T47D (cell line): ENCODE measurements around the gene GPC5.
A peak's percentile ranks its signal among the peaks of the same experiment; 100 is the strongest.

Experiments used
- DNase-seq, 2 experiments: peaks; one replicate each; pipeline versions ENCODE4 v3.0.0 to v3.0.0-alpha.2; 2011 to 2012; ENCODE audit warnings: low read depth in 1 of 2, low spot score in 1 of 2
- JUND ChIP-seq: IDR thresholded peaks from 2 replicates; pipeline ENCODE4 v1.6.1; 2012; ENCODE audit warnings: low read depth
- in situ Hi-C: cut with HindIII; loops from 2 replicates; pipeline ENCODE4 v1.10.0; 2016; ENCODE audit warnings: low sequenced_read_pairs, low pct_unique_long_range_greater_than_20kb

Gene GPC5

DNA sequence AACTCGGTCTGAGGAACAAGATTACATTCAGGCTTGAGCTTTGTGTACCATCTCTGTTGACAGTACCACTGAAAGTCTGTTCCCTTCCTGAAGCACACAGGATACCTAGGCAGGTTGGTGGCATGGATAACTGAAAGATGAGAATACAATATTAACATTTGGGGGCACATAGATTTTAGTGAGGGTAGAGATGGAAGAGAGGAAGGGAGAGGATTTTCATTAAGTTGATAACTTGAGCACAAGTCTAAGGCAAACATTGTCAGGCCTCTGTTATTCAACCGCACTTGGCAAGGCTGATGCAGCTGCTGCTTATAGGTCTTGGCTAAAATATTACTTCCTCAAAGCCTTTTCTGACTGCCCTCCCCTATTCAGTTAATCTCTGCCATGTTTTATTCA lies 40.0 kb upstream of the GPC5 start:
- TF ChIP-seq JUND, result no peak
- in situ Hi-C loops, result no loop called here
- no peak for DNase-seq

DNA sequence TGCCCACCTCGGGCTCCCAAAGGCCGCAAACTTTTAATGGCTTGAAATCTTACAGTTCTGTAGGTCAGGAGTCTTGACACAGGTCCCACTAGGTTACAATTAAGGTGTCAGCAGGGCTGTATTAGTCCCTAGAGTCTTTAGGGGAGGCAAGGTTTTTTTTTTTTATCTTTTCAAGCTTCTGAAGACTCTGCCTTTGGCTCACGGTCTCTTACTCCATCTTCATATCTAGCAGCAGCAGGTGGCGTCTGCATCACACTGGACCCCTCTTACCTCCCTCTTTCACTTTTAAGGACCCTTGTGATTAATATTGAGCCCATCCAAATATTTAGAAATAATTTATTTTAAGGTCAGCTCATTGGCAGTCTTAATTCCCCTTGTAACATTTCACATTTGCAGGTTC lies 39.3 kb upstream of the GPC5 start:
- no peak for TF ChIP-seq JUND
- in situ Hi-C loops, result no loop called here
- no peak for DNase-seq

DNA sequence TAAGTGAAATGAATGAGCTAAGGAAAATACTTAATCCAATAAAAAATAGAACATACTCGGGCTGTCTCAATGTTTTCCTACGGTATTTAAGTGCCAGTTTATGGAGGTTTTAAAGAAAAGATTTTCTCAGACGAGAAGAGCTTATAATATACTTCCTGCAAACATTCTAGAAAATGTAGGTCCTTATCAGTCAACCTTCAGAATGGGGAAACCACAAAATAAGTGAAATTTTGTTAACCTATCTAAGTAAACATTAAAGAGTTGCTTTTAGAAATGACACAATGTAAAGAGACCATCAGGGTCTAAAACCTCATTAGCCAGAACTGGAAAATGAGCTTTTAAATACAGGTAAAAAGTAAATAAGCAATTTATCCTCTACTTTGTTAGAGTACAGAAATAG lies 38.8 kb upstream of the GPC5 start:
- no peak for TF ChIP-seq JUND
- no peak for DNase-seq
- in situ Hi-C loops, result no loop called here

DNA sequence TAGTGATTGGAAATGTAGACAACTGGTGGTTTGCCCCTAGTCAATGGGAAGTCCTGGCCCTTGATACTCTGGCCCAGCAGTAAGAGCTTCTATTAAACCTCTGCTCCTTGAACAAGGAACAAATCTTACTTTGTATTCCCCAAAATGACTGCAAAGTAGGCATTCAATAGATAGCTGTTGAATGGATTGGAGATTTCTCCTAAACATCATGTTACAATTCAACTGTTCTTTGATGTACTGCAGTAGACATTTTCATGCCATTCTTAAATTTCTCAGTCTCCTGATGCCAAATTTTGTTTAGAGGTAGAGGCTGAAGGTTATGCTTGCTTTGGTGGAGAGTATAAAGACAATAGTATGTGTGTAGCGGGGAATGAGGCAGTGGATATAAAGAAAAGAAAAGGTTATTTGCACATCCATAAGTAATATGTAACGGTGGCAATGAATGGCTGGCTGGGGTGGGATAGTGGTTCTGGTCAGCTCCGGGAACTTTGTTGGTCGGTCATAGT lies 38.1 kb upstream of the GPC5 start:
- no peak for DNase-seq
- in situ Hi-C loops, result no loop called here
- TF ChIP-seq JUND, result no peak

DNA sequence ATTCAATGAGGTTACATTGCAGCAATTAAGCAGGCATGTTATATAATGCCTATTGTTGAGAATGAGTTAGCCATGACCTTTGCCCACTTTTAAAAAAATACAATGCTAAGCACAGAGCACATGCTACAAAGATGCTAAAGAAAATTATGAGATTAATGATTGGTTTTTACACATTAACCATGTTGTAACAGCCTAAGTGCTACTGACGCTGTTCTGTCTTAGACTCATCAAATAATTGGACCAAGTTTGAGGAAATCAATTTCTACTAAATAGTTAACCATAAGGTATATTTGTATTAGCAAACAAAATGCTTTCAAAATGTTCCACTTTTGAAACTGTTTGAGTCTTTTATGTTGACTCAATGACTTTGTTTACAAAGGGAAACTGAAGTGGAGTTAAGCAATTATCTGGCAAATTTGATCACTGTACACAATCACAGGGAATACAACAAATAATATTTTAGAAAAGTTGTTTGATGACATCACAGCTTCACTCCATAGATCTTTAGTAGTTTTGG lies 36.6 kb upstream of the GPC5 start:
- in situ Hi-C loops, result no loop called here
- TF ChIP-seq JUND, result no peak
- no peak for DNase-seq

DNA sequence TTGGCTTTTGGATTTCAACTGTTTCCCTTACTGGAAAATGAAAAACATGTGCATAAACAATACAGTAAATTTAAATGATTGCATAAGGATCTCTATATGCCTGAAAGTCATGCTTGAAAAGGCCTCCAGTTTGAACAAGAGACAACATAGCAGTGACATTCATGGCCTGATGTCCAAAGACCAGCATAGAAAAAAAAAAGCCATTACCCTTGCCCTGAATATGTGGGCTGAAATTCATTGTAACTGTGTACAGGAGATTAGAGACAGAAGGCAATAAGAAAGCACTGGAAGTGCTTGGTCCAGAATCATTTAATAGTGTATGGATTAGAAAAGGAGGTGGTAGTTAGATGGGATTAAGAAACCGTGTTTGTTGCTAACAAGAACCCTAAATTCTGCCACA lies 35.5 kb upstream of the GPC5 start:
- DNase-seq, result no peak
- no peak for TF ChIP-seq JUND
- in situ Hi-C loops, result no loop called here

DNA sequence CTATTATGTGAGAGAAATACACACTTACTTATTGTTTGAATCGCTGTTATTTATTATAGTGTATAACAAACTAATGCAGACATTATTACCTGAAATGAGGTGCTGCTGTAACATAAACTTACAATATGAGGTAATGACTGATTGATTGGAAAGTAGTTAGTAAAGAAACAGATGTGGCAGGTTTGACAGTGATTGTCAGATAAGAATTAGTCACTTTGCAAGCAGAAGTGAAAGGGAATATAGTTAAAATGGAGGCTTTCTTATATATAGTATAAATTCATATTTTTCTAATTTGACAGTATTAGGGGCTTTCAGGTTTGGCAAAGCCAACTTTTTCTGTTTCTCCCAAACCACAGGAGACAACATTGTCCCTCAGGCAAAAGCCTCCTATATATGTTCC lies 30.3 kb upstream of the GPC5 start:
- no peak for DNase-seq
- in situ Hi-C loops, result no loop called here
- no peak for TF ChIP-seq JUND

DNA sequence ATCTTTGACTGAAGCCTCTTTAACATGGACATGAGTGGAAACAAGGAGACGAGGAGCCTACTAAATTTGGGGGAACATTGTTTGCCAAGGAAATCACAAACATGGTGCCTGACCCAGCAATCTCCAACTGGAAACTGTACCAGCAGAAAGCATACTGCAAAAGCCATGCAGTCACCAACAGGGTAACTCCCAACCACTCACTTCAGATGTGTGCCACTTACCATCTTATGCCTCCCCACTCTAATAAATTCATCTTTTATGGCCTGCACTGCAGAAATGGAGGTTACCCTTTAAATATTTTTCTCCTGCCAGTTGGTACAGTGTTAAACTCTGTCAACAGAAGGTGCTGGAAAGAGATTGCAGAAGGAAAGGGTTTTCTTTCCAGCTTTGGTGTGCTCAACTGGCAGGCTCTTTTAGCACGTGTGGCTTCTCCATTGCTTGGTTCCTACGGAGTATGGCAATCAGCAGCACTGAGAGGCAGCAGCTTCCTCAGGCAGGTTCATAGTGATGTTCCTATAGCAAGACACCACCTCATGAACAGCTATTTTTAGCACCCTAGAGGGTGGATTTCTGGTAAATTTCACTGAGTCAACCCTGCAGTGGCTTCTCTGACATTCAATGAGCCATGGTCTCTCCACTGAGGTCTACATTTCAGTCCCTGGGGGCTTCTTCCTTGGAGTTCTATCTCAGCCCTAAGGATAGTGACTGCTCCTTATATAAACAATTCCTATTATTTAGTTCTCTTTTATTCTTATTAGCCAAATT lies 29.6 kb upstream of the GPC5 start:
- TF ChIP-seq JUND, result no peak
- DNase-seq, result no peak
- in situ Hi-C loops, result no loop called here

DNA sequence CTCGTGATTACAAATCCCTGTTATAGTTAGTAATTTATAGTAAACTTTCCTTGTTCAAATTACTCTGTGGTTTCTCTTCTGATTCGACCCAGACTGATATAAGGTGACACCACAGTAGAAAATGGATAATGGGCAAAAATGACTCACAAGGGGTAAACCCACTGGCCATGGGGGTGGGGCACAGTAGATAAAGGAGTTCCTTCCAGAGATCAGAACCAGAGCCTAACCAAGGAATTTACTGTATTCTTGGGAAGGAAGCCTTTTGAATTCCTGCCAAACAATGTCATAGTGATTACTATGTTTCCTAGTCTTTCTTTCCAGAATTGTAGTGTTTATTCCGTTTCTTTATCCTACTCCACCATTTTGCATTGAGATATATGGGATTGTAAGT lies 29.0 kb upstream of the GPC5 start:
- in situ Hi-C loops, result no loop called here
- no peak for DNase-seq
- no peak for TF ChIP-seq JUND

DNA sequence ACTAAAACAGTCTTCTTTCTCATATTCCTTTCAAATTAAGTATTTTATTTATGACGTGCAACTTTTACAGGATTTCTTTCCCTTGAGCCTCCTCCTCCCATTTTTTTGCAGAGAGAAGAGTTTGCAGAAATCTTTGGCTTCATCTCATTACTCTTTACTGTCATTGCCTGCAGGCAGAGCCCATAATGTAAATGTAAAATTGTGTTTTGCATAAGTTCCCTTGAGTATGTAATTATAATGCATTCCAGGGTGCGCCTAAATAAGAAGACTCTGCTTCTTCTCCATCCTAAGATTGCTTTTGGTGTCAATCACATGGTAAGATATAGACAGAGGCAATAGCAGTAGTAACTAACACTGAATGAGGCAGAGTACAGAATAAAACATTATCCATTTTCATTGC lies 27.9 kb upstream of the GPC5 start:
- no peak for TF ChIP-seq JUND
- in situ Hi-C loops, result no loop called here
- DNase-seq, result no peak

DNA sequence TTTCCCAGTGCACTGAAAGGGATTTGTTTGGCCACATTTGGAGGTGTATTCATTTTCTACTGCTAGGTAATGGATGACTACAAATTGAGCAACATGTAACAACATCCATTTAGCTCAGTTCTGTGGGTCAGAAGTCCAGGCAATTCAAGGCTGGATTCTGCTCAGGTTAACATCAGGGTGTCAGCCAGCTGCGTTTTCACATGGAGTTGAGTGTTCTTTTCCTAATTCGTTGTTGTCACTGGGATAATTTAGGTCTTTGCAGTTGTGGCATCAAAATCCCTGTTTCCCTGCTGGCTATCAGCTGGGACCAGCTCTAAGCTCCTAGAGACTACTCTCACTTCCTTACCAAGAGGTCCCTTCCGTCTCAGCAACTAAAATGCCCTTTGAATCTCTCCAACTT lies 25.5 kb upstream of the GPC5 start:
- TF ChIP-seq JUND, result no peak
- in situ Hi-C loops, result no loop called here
- no peak for DNase-seq

DNA sequence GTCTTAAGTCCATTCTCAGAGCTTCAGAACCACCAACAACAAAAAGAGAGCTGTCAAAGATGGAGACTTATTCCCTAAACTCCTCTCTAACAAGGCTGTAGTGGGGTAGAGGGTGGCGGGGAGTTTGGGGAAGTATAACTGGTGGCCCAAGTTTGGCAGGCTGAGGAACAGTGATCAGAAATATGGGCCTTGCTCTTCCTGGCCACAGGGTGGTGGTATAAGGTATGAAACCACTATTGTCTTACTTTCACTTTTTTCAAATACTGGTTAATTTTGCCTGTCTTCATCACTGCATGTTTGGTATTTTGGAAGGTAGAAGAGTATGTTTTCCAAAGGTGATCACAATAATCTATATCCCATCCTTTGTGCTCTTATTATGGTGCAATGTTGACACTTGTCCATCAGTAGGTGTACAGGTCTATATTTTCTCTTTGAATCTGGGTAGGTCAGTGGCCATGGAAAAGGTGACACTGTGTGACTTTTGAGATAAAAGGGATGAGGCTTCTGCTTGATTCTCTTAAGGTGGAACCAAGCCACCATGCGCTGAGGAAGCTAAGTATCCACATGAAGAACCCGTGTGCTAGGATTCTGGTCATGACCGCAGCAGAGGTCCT lies 23.2 kb upstream of the GPC5 start:
- in situ Hi-C loops, result no loop called here
- no peak for TF ChIP-seq JUND
- DNase-seq, result peak in 1 of 2 experiments; percentile 45

DNA sequence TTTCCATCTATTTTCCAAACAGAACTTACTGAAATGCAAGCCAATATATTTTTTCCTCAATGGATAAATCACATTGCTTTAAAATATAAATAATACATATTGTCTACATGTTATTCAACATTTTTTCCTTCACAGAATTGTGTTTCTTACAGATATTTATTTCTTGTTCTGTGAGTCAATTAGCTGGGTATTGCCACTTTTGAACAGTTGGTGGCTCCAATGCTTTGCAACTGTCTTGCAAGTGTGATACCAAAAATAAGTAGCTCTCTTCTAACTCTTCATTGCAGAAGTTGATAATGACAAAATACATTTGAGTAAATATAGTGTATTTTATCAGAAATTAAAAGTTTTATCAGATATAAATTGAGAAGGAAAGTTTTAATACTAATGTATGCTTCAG lies 17.1 kb upstream of the GPC5 start:
- no peak for TF ChIP-seq JUND
- peak in 1 of 2 experiments; percentile 38 for DNase-seq
- in situ Hi-C loops, result no loop called here
